ENCODE results near the gene CBLN4. TPM values are rescaled to one million over a fixed set of nuclear protein-coding genes. Genes with fewer than 3 reads are reported as not detected.

Gene CBLN4
- total RNA-seq, 1 experiment from 2014 or later = not detected

DNA sequence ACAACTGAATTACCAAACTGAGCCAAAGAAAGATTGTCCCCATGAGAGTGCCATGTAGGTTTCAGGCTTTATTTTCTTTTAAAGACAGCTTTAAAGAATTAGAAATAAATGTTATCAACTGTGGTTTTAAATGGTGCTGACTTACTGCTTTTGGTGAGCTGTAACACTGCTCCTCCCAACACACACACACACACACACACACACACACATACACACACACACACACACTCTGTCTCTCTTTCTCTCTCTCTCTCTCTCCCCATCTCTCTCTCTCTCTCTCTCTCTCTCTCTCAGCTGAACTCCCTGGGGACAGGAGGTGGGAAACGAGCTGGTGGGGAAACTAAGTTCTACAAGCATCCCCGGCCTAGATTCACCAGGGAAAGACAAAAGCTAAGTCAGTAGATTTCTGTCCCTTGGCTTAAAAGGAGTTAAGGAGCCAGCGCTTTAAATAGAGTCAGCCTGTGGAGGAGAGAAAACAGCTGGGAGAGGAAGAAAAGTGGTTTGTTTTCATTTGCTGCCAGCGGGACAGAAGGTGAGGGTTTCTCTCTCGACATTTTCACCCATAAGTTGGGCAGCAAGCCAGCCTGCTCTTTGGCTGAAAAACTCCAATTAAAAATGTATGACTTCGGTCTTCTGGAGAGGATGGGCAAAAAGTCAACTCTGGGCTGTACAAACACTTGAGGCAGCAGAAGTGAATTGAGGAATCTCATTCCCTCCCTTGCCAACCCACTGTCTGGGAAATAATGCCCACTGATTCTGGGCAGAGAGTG lies 27.4 kb downstream of the CBLN4 start:
- TF ChIP-seq, protein P1, sequence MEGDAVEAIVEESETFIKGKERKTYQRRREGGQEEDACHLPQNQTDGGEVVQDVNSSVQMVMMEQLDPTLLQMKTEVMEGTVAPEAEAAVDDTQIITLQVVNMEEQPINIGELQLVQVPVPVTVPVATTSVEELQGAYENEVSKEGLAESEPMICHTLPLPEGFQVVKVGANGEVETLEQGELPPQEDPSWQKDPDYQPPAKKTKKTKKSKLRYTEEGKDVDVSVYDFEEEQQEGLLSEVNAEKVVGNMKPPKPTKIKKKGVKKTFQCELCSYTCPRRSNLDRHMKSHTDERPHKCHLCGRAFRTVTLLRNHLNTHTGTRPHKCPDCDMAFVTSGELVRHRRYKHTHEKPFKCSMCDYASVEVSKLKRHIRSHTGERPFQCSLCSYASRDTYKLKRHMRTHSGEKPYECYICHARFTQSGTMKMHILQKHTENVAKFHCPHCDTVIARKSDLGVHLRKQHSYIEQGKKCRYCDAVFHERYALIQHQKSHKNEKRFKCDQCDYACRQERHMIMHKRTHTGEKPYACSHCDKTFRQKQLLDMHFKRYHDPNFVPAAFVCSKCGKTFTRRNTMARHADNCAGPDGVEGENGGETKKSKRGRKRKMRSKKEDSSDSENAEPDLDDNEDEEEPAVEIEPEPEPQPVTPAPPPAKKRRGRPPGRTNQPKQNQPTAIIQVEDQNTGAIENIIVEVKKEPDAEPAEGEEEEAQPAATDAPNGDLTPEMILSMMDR (conservative IDR thresholded peaks at IDR 0.05) = no peak
- DNase-seq = no peak
- no peak overlapping the region for H3K9ac ChIP-seq (ENCODE audit: extremely low read depth, insufficient read length, low read length)
- no peak overlapping the region for H3K4ac ChIP-seq (ENCODE audit: low read depth, low read length)
- no peak overlapping the region for H4K8ac ChIP-seq (replicated peaks; ENCODE audit: insufficient read length, low read depth, low read length)
- H3K79me1 ChIP-seq (ENCODE audit: insufficient read depth, low read depth, low read length, poor library complexity, severe bottlenecking) = no peaks in the 10 kb centered on the region
- H3K23ac ChIP-seq (ENCODE audit: insufficient read length, low read depth, low read length) = no peak overlapping the region
- H2BK20ac ChIP-seq (ENCODE audit: low read depth, low read length, poor library complexity, severe bottlenecking) = no peak overlapping the region
- Mint-ChIP-seq H3K9me3 (peaks cover 91 to 97% of the 10 kb centered on the region in 2 experiments), H3K27ac (no peak overlapping the region), H3K27me3 (ENCODE audit: low read depth) (no peaks in the 10 kb centered on the region; the same call in none of the 2 replicates), H3K36me3 (ENCODE audit: insufficient read depth in 1 of 3, low read depth in 3 of 3) (peaks cover 10 to 32% (median 11%) of the 10 kb centered on the region in 3 experiments; a peak in 6 of 7 replicates), H3K4me3 (no peak overlapping the region), H3K4me1 (no peaks in the 10 kb centered on the region)
- H3K56ac ChIP-seq (ENCODE audit: insufficient read length, low read depth, low read length) = no peak overlapping the region
- H4K5ac ChIP-seq (ENCODE audit: insufficient read length, low read depth, low read length) = no peak overlapping the region
- H2BK12ac ChIP-seq (ENCODE audit: insufficient read length, low read depth, low read length) = no peak overlapping the region
- H3K4me1 ChIP-seq (ENCODE audit: insufficient read depth, low read length) = no peaks in the 10 kb centered on the region
- H3K23me2 ChIP-seq (ENCODE audit: insufficient read length, low read depth, low read length, poor library complexity, severe bottlenecking) = no peaks in the 10 kb centered on the region
- H2BK15ac ChIP-seq (ENCODE audit: low read depth, low read length) = no peak overlapping the region
- no peak overlapping the region for H2BK120ac ChIP-seq (ENCODE audit: low read depth, low read length, poor library complexity, severe bottlenecking)
- H2AFZ ChIP-seq (ENCODE audit: low read length) = no peak overlapping the region
- H3K4me2 ChIP-seq (ENCODE audit: insufficient read depth, insufficient read length, low read length) = no peak overlapping the region
- H2BK5ac ChIP-seq (ENCODE audit: insufficient read length, low read length) = no peak overlapping the region
- WGBS (ENCODE audit: extremely low coverage, insufficient read length, low lambda C conversion rate) = no CpG with 5 or more reads among the region's 6 CpGs
- H3K9me3 ChIP-seq (ENCODE audit: control insufficient read depth, low read depth, low read length) = peaks cover 95% of the 10 kb centered on the region
- no peaks in the 10 kb centered on the region for H3K79me2 ChIP-seq (ENCODE audit: insufficient read depth, low read length)
- H4K91ac ChIP-seq (ENCODE audit: insufficient read length, low read depth, low read length) = no peak overlapping the region
- H3K14ac ChIP-seq (ENCODE audit: insufficient read depth, low read length) = no peak overlapping the region
- H3K27me3 ChIP-seq (ENCODE audit: insufficient read depth, low read length) = no peaks in the 10 kb centered on the region
- H2AK5ac ChIP-seq (ENCODE audit: insufficient read length, low read length) = no peak overlapping the region
- no peaks in the 10 kb centered on the region for H4K20me1 ChIP-seq (ENCODE audit: control insufficient read depth, insufficient read depth, insufficient read length)
- H3T11ph ChIP-seq (ENCODE audit: low read length) = no peak overlapping the region
- no peak overlapping the region for H3K18ac ChIP-seq (ENCODE audit: insufficient read length, low read depth, low read length)
- no peak overlapping the region for H3K27ac ChIP-seq (ENCODE audit: insufficient read length, low read depth, low read length)

Data from H9 (cell line).